Astrocyte of the cerebellum (primary cell): ENCODE measurements around the gene SELENOO.

Source experiments
- DNase-seq: peaks from one replicate; pipeline ENCODE4 v3.0.0-alpha.2; 2011; ENCODE audit warnings: low read depth
- H3K4me3 ChIP-seq: 2 replicates; pipeline ENCODE4 v1.5.1; 2011; ENCODE audit warnings: mild to moderate bottlenecking, low read depth, low read length, moderate library complexity
- in situ Hi-C: cut with HindIII; loops from 2 replicates; pipeline ENCODE4 v1.10.0; 2017; ENCODE audit warnings: low sequenced_read_pairs
- TF ChIP-seq, protein P1 (sequence below): IDR thresholded peaks from 2 replicates; pipeline ENCODE4 v1.5.1; 2012; ENCODE audit warnings: low read length, low read depth, moderate library complexity, mild to moderate bottlenecking; ENCODE audit errors: missing control alignments

SELENOO gene

DNA sequence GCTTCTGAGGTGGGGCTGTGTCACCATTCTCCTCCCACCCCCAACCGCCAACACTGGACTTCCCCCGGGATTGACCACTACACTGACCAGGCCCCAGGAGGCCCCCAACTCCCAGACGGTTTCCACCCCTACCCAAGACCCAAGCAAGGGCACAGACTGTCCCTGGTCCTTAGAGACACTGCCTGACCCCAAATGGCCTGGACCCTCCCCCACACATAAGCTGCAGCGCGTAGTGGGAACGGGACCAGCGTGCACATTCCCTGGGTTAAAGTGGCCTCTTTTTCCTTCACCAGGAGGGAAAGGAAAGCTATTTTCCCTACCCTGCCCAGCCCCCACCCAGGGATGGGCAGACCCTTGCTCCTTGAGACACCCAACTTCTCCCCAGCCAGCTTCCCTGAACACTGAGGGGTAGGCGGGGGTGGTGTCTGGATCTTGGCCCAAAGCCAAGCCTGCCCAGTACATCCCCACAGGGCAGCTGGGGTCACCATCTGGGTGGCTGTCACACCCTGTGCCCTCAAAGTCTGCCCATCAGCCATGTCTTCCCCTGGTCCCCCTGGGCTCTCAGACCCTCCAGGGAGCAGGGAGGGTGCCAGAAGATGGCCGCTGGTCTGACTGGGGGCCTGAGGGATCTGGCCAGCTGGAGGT, 62.3 kb downstream of the SELENOO start:
- no peak overlapping the region for H3K4me3 ChIP-seq
- TF ChIP-seq, protein P1, sequence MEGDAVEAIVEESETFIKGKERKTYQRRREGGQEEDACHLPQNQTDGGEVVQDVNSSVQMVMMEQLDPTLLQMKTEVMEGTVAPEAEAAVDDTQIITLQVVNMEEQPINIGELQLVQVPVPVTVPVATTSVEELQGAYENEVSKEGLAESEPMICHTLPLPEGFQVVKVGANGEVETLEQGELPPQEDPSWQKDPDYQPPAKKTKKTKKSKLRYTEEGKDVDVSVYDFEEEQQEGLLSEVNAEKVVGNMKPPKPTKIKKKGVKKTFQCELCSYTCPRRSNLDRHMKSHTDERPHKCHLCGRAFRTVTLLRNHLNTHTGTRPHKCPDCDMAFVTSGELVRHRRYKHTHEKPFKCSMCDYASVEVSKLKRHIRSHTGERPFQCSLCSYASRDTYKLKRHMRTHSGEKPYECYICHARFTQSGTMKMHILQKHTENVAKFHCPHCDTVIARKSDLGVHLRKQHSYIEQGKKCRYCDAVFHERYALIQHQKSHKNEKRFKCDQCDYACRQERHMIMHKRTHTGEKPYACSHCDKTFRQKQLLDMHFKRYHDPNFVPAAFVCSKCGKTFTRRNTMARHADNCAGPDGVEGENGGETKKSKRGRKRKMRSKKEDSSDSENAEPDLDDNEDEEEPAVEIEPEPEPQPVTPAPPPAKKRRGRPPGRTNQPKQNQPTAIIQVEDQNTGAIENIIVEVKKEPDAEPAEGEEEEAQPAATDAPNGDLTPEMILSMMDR = no peak
- no peak for DNase-seq
- in situ Hi-C loops = no loop called here

DNA sequence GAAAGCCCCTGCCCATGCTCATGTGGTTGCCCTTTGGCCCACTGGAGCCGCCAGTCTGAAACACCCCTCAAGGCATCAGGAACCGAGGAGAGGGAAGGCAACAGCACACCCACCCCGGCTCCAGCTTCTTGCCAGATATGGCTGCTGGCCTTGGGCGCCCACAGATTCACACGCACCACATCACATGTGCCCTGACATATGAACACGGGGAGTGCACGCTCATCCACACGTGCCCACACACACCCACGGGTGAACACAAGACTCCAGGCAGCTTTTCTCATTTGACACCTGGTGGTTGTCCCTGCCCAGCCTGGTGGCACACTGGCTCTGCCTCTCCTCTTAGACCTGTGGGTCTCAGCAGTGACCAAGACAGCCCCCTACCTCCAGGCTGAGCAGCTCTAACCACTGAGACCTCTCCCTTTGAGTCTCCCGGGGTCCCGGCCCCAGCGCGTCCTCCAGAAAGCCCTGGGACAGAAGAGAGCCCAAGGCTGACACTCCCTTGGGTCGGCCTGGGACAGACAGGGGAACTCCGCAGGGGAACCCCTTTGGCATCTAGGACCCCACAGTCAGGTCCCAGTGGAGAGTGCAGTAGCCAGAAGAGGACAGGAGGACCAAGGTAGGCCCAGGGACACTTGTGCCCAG, 63.4 kb downstream of the SELENOO start:
- H3K4me3 ChIP-seq = no peak overlapping the region
- in situ Hi-C loops = no loop called here
- DNase-seq = no peak
- TF ChIP-seq, protein P1 = no peak

DNA sequence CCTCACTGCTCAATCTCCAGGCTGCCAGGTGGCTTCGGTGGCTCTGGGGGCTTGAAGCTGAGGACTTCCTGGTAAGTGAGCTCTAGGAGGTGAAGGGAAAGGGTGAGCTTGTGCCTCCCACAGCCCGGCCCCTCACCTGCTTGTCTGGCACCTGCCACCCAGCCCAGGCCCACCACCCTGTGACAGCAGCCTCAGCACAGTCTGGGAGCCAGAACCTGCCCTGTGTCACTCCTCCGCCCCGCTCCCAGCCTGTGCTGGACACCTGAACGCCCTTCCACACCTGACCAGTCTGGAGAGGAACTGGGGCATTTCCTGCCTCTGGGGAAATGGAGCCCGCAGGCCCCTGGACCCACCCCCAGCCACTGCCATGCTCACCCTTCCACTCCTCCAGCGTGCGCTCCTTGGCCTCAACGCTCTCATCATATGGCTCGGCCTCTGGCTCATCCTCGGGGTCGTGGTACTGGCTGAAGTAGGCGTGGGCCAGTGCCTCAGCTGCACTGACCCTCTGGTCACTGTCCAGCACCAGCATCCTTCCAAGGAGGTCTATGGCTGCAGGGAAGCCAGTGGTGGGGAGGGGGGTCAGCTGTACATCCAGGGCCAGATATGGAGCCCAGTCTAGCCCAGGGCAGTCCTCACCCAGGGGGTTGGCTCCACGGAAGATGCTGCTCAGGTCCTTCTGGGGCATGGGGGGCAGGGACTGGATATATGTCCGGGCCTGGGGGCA, 64.3 kb downstream of the SELENOO start:
- no peak for DNase-seq
- H3K4me3 ChIP-seq = no peak overlapping the region
- TF ChIP-seq, protein P1 = no peak
- in situ Hi-C loops = no loop called here

DNA sequence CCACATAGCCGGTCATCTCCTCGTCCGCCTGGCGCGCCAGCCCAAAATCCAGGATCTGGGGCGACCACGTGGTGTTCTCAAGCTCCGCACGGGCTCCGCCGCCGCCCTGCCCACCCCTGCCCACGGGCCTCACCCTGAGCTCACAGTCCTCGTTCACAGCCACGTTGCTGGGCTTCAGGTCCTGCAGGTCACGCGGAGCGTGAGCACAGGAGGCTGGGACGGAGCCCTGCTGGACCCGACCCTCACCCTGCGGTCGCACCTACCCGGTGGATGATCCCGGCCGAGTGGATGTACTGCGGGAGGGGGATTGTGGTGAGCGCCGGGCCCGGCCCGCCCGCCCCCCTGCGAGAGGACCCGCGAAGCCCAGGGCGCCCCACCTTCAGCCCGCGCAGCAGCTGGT, 66.2 kb downstream of the SELENOO start:
- in situ Hi-C loops = no loop called here
- TF ChIP-seq, protein P1 = no peak
- no peak for DNase-seq
- peak overlapping the region; percentile 19 for H3K4me3 ChIP-seq
